Choroid plexus epithelial cell (primary cell): ENCODE data around the gene MUC12.

ENCODE experiments used
- DNase-seq: peaks from one replicate; pipeline ENCODE4 v3.0.0-alpha.2; 2010; ENCODE audit warnings: low read depth
- H3K4me3 ChIP-seq: 2 replicates; pipeline ENCODE4 v1.5.1; 2011; ENCODE audit warnings: low read depth, mild to moderate bottlenecking, control low read depth, low read length, moderate library complexity
- CTCF ChIP-seq: conservative IDR thresholded peaks from 2 replicates; pipeline ENCODE4 v1.5.1; 2011; ENCODE audit warnings: low read depth, mild to moderate bottlenecking, control low read depth, inconsistent platforms, low read length, moderate library complexity

MUC12 gene

GRCh38 chr7:100963386-100963785 lies 6.0 kb upstream of the MUC12 start:
- no peak for DNase-seq
- no peak overlapping the region for H3K4me3 ChIP-seq
- TF ChIP-seq CTCF: no peak

DNA sequence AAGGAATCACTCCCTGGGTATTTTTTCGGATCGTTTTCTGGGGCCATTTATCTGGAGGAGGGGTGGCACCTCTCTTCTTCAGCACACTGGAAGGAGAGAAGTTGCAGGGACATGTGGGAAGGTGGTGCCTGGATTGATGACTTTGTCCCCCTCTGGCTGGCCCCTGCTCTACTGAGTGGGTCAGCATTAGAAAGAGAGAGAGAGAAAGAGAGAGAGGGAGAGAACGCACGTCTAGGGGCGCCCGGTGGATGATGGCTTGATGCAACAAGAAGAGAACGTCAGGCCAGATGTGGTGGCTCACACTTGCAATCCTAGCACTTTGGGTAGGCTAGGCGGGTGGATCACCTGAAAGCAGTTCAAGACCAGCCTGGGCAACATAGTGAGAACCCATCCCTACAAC lies 5.5 kb upstream of the MUC12 start:
- DNase-seq: no peak
- H3K4me3 ChIP-seq: no peak overlapping the region
- no peak for TF ChIP-seq CTCF

- TF ChIP-seq CTCF: no peak
- no peak for DNase-seq
- no peak overlapping the region for H3K4me3 ChIP-seq
Observed at GRCh38 chr7:100964630-100965029, 4.7 kb upstream of the MUC12 start.

GRCh38 chr7:100965045-100965722 lies 4.2 kb upstream of the MUC12 start:
- no peak for TF ChIP-seq CTCF
- no peak overlapping the region for H3K4me3 ChIP-seq
- no peak for DNase-seq

DNA sequence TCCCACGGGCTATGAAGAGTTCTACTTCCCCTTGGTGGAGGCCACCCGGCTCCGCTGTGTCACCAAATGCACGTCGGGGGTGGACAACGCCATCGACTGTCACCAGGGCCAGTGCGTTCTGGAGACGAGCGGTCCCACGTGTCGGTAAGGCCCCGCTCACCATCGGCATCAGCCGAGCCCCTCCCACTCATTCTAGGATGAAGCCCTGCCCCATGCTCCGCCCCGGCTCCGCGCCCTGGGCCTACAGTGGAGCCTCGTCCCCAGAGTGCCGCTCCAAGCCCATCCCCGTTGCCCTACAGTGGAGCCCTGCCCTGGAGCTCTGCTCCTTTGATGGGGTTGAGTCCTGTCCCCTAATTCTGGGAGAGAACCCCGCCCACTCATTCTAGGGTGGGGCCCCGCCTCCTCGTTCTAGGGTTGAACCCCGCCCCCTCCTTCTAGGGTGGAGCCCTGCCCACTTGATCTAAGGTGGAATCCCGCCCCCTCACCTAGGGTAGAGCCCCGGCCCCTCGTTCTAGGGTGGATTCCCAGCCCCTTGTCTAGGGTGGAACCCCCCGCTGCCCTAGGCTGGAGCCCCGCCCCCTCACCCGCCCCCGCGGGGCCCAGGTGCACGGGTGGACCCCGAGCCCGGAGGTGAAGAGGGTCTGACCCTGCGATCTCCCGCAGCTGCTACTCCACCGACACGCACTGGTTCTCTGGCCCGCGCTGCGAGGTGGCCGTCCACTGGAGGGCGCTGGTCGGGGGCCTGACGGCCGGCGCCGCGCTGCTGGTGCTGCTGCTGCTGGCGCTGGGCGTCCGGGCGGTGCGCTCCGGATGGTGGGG lies 3.4 kb upstream of the MUC12 start:
- DNase-seq: peak; percentile 62
- H3K4me3 ChIP-seq: no peak overlapping the region

DNA sequence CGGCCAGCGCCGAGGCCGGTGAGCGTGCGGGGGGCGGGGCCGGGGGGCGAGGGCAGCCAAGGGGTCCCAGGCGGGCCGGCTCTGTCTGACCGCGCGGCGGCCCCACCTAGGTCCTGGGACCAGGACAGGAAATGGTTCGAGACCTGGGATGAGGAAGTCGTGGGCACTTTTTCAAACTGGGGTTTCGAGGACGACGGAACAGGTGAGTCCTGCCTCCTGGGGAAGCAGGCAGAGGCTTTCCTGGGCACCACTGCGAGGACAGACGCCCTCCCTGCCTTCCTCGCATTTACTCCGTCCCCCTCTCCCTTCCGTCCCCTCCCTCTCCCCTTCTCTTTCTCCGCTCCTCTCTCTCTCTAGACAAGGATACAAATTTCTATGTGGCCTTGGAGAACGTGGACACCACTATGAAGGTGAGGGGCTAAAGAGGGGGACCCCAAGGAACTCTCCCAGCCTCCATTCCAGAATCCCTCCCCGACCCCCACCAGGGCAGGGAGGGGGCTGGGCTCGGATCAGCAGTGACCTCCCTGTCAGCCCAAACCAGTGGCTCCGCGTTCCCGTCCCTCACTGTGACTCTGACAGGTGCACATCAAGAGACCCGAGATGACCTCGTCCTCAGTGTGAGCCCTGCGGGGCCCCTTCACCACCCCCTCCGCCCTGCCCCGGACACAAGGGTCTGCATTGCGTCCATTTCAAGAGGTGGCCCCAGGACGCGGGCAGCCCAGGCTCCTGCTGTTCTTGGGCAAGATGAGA lies 2.6 kb upstream of the MUC12 start:
- TF ChIP-seq CTCF: no peak
- no peak for DNase-seq
- H3K4me3 ChIP-seq: no peak overlapping the region

More for the DNA sequence above, 3.4 kb upstream of the MUC12 start:
- TF ChIP-seq CTCF: peak; percentile 68
